ENCODE data around the gene ZCCHC14.
"Not testable (repeated sequence)": the region's sequence is repeated elsewhere in the genome, so short reads cannot be mapped to it uniquely, and the experiment has no call there.

Gene ZCCHC14

GRCh38 chr16:87482266-87482665 lies 10.6 kb downstream of the ZCCHC14 start:
- H3K36me3 ChIP-seq (ENCODE audit: control insufficient read depth, insufficient read depth, low read length) = no peaks in the 10 kb centered on the region
- TF ChIP-seq CTCF (IDR thresholded peaks at IDR 0.05; ENCODE audit: insufficient read depth, low read length, poor library complexity, severe bottlenecking) = no peak
- H3K4me3 ChIP-seq (replicated peaks; ENCODE audit: low read depth, low read length) = no peak overlapping the region
- no peak for DNase-seq (ENCODE audit: extremely low read depth, insufficient read length)
- no peaks in the 10 kb centered on the region; the same call in 1 of the 2 replicates for H3K27me3 ChIP-seq (replicated peaks; ENCODE audit: control insufficient read depth, insufficient read depth, low read length)

DNA sequence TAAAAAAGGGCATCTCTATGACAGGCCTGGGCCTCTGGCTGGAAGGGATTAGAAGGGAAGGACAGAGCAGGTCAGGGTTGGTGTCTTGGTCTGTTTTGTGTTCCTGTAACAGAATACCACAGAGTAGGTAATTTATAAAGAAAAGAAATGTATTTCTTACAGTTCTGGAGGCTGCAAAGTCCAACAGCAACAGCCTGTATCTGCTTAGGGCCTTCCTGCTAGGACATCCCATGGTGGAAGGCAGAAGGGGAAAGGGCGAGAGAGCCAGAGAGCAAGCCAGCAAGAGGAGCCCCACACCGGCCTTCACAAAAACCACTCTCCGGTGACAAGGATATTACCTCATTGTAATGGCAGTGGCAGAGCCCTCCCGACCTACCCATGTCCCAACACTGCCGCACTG lies 11.1 kb downstream of the ZCCHC14 start:
- H3K27me3 ChIP-seq (replicated peaks; ENCODE audit: control insufficient read depth, insufficient read depth, low read length); DNase-seq (ENCODE audit: extremely low read depth, insufficient read length); H3K36me3 ChIP-seq (ENCODE audit: control insufficient read depth, insufficient read depth, low read length); H3K4me3 ChIP-seq (replicated peaks; ENCODE audit: low read depth, low read length): not testable (repeated sequence)

DNA sequence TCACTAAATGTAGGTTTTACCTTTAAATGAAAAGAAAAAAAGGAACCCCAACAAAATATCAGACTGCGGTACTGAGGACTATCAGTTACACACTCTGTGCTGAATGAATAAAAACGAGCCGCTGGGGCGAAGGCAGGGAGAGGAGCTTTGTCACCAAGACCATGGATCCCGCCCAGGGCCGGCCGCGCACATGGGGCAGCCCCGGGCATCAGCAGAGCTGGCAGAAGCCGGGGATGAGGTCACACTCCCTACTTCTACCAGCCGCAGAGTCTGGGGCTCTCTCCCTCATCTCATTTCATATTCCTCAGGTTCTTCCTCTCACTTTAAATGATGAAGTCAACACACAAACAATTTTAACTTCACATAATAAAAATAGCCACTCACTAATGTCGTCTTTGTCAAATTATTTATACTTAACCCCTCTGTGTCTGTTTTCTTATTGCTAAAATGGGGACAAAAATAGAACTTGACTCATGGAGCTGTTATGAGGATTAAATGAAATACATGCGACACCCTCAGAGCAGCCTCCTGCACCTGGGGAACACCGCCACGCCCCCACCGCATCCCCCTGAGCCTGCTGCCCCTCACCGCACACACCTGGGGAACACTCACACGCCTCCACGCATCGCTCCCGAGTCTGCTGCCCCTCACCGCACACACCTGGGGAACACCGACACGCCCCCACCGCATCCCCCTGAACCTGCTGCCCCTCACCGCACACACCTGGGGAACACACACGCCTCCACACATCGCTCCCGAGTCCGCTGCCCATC lies 15.4 kb downstream of the ZCCHC14 start:
- DNase-seq (ENCODE audit: extremely low read depth, insufficient read length); H3K27me3 ChIP-seq (replicated peaks; ENCODE audit: control insufficient read depth, insufficient read depth, low read length); H3K4me3 ChIP-seq (replicated peaks; ENCODE audit: low read depth, low read length): not testable (repeated sequence)

DNA sequence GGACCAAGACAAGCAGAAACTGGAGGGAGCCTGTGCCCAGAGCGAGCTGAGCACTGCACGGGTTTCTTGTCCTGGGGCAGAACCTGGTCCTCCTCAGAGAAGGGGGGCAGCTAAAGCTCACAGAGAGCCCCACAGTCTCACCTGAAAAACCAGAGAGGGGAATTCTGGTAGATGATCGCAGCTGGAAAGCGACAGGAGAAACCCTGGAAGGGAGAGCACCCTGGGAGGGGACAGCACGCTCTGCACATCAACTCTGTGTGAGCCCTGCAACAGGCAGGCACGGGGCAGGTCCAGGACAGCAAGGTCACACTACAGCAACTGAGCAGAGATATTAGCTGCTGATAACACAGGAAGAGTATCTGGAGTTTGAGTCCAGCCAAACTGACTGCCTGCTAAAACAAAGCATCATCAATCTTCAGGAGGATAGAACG lies 18.2 kb downstream of the ZCCHC14 start:
- Histone ChIP-seq H3K36me3 (ENCODE audit: control insufficient read depth, insufficient read depth, low read length) (no peaks in the 10 kb centered on the region), H3K27me3 (replicated peaks; ENCODE audit: control insufficient read depth, insufficient read depth, low read length) (no peaks in the 10 kb centered on the region), H3K4me3 (replicated peaks; ENCODE audit: low read depth, low read length) (no peak overlapping the region)
- no peak for DNase-seq (ENCODE audit: extremely low read depth, insufficient read length)
- no peak for TF ChIP-seq CTCF (IDR thresholded peaks at IDR 0.05; ENCODE audit: insufficient read depth, low read length, poor library complexity, severe bottlenecking)

More for the DNA sequence above, 15.4 kb downstream of the ZCCHC14 start:
- not testable (repeated sequence) for H3K36me3 ChIP-seq (ENCODE audit: control insufficient read depth, insufficient read depth, low read length)

DNA sequence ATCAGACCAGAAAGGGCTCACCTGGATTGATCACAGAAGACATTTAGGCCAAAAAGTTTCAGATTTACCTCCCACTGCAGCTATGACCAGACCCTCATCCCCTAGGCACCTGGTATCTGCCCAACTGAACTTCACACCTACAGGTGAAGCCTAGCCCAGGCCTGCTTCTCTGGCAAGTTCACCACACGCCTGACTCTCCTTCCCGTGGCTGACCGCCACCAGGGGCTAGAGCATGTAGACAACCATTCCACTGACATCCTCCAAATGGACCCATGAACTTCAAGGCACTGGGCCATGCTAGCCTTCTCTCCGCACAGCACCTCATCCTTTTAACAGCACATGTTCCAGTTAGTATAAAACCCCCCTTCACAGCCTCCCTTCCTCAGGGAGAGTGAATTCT lies 18.8 kb downstream of the ZCCHC14 start:
- TF ChIP-seq CTCF (IDR thresholded peaks at IDR 0.05; ENCODE audit: insufficient read depth, low read length, poor library complexity, severe bottlenecking) = no peak
- no peak overlapping the region for H3K4me3 ChIP-seq (replicated peaks; ENCODE audit: low read depth, low read length)
- no peaks in the 10 kb centered on the region for H3K27me3 ChIP-seq (replicated peaks; ENCODE audit: control insufficient read depth, insufficient read depth, low read length)
- DNase-seq (ENCODE audit: extremely low read depth, insufficient read length) = no peak
- no peaks in the 10 kb centered on the region for H3K36me3 ChIP-seq (ENCODE audit: control insufficient read depth, insufficient read depth, low read length)

DNA sequence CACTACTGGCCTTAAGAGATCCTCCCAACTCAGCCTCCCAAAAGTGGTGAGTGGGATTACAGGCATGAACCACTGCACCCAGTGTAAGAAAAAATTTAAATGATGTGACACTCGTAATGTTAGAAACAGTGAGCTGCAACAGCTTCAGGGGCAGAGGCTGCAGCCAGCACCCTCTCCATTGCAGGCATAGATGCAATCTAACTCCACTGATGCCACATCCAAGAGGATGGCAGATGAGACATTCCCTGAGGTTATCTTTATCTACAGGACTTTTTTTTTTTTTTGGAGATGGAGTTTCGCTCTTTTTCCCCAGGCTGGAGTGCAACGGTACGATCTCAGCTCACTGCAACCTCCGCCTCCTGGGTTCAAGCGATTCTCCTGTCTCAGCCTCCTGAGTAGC lies 19.9 kb downstream of the ZCCHC14 start:
- TF ChIP-seq CTCF (IDR thresholded peaks at IDR 0.05; ENCODE audit: insufficient read depth, low read length, poor library complexity, severe bottlenecking) = no peak
- DNase-seq (ENCODE audit: extremely low read depth, insufficient read length) = no peak
- no peaks in the 10 kb centered on the region for H3K36me3 ChIP-seq (ENCODE audit: control insufficient read depth, insufficient read depth, low read length)
- no peak overlapping the region for H3K4me3 ChIP-seq (replicated peaks; ENCODE audit: low read depth, low read length)
- H3K27me3 ChIP-seq (replicated peaks; ENCODE audit: control insufficient read depth, insufficient read depth, low read length) = no peaks in the 10 kb centered on the region

All from GM06990 (cell line).